SK-N-SH treated with all-trans-retinoic acid at 6 μM for 48 hours (cell line): ENCODE measurements around the gene EPB41L2.

Experiments
- BACH2 ChIP-seq: fragments of 250-450 bp; sonication (Bioruptor Pico); IDR thresholded peaks from 2 replicates; pipeline ENCODE4 v1.9.0; 2021; ENCODE audit warnings: mild to moderate bottlenecking, borderline replicate concordance
- ISL1 ChIP-seq: fragments of 250-450 bp; sonication (Bioruptor Pico); IDR thresholded peaks from 2 replicates; pipeline ENCODE4 v2.1.2; 2022; ENCODE audit warnings: mild to moderate bottlenecking, moderate library complexity
- OSR1 ChIP-seq: fragments of 250-450 bp; sonication (Bioruptor Pico); IDR thresholded peaks from 2 replicates; pipeline ENCODE4 v1.8.0; 2022; ENCODE audit warnings: moderate library complexity, mild to moderate bottlenecking, inconsistent platforms
- PPARA ChIP-seq: fragments of 250-450 bp; sonication (Bioruptor Pico); IDR thresholded peaks from 2 replicates; pipeline ENCODE4 v1.5.0; 2020; ENCODE audit warnings: mild to moderate bottlenecking, borderline replicate concordance
- TOX ChIP-seq: fragments of 250-450 bp; sonication (Bioruptor Pico); IDR thresholded peaks from 2 replicates; pipeline ENCODE4 v1.8.0; 2021; ENCODE audit warnings: mild to moderate bottlenecking, moderate library complexity, borderline replicate concordance
- TF ChIP-seq, protein P1 (sequence below): fragments of 250-450 bp; sonication (Bioruptor Pico); IDR thresholded peaks from 2 replicates; pipeline ENCODE4 v1.8.0; 2020; ENCODE audit warnings: mild to moderate bottlenecking, moderate library complexity, borderline replicate concordance

DNA sequence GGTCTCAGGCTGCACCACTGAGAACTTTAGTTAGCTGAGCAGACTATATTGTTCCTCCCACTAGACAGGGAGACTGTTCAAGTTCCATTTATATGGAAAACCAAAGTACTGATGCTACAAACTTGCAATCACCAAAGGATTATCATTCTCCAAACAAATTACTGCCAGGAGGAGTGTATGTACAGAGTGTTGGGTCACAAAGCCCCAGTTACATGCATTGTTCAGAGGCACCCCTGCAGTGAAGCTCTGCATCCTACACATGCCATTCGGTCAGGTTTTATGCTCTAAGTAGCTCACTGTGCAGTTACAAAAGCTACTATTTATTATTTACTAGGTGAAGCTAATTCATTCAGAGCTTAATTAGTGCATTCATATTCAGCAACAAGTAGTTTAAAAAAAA lies 160.0 kb downstream of the EPB41L2 start:
- TF ChIP-seq BACH2 (CRISPR knock-in tag), result no peak
- no peak for TF ChIP-seq ISL1 (CRISPR knock-in tag)
- TF ChIP-seq PPARA (CRISPR knock-in tag), result no peak
- TF ChIP-seq OSR1 (CRISPR knock-in tag), result no peak
- TF ChIP-seq, protein P1, sequence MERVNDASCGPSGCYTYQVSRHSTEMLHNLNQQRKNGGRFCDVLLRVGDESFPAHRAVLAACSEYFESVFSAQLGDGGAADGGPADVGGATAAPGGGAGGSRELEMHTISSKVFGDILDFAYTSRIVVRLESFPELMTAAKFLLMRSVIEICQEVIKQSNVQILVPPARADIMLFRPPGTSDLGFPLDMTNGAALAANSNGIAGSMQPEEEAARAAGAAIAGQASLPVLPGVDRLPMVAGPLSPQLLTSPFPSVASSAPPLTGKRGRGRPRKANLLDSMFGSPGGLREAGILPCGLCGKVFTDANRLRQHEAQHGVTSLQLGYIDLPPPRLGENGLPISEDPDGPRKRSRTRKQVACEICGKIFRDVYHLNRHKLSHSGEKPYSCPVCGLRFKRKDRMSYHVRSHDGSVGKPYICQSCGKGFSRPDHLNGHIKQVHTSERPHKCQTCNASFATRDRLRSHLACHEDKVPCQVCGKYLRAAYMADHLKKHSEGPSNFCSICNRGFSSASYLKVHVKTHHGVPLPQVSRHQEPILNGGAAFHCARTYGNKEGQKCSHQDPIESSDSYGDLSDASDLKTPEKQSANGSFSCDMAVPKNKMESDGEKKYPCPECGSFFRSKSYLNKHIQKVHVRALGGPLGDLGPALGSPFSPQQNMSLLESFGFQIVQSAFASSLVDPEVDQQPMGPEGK (CRISPR knock-in tag), result no peak
- no peak for TF ChIP-seq TOX (CRISPR knock-in tag)
